Panc1 (cell line): ENCODE measurements around the gene INPP5K.

ENCODE experiments used
- POLR2AphosphoS5 ChIP-seq: IDR thresholded peaks from 2 replicates; pipeline ENCODE4 v1.6.1; 2012; ENCODE audit warnings: mild to moderate bottlenecking, low read depth, low read length, moderate library complexity
- TCF7L2 ChIP-seq: IDR thresholded peaks from 2 replicates; pipeline ENCODE4 v1.6.1; 2011; ENCODE audit warnings: mild to moderate bottlenecking, low read depth, low read length, inconsistent platforms
- TF ChIP-seq, protein P1 (sequence below): fragments of 450-650 bp; IDR thresholded peaks from 2 replicates; pipeline ENCODE4 v1.5.1; 2017; ENCODE audit warnings: mild to moderate bottlenecking

DNA sequence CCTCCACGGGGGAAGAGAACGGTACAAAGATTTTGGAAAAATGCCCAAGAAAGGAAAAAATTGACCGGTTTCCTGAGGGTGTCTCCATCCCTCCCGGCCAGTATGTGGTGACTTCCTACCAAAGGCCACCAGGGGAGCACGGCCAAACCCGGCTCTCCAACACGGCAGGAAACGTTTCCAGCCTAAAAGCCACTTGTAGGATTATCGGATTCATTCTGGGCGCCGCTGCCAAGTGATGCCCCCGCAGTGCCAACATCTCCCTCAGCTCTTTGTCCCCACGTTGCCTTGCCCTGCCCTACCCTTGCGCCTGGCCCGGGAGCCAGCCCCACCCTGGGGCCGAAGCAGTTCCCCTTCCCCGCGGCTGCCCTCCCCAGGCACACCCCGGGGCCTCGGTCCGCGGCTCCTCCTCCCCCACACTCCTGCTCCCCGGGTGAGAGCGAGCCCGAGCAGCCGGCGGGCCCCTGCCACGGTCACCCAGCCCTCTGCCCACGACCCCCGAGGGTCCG, 61.1 kb downstream of the INPP5K start:
- TF ChIP-seq, protein P1, sequence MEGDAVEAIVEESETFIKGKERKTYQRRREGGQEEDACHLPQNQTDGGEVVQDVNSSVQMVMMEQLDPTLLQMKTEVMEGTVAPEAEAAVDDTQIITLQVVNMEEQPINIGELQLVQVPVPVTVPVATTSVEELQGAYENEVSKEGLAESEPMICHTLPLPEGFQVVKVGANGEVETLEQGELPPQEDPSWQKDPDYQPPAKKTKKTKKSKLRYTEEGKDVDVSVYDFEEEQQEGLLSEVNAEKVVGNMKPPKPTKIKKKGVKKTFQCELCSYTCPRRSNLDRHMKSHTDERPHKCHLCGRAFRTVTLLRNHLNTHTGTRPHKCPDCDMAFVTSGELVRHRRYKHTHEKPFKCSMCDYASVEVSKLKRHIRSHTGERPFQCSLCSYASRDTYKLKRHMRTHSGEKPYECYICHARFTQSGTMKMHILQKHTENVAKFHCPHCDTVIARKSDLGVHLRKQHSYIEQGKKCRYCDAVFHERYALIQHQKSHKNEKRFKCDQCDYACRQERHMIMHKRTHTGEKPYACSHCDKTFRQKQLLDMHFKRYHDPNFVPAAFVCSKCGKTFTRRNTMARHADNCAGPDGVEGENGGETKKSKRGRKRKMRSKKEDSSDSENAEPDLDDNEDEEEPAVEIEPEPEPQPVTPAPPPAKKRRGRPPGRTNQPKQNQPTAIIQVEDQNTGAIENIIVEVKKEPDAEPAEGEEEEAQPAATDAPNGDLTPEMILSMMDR, result no peak
- TF ChIP-seq TCF7L2 (no peak), POLR2AphosphoS5 (no peak)
